SK-N-SH treated with all-trans-retinoic acid at 6 μM for 48 hours (cell line): Measurements from ENCODE around the gene CD3G.
A peak's percentile ranks its signal among the peaks of the same experiment; 100 is the strongest.

Experiments used
- ATAC-seq: fragments of 200-7000 bp; cut with Tn5 transposase; 3 replicates; pipeline ENCODE4 v1.9.1; 2020; ENCODE audit warnings: mild to moderate bottlenecking, moderate library complexity
- BACH2 ChIP-seq: fragments of 250-450 bp; sonication (Bioruptor Pico); IDR thresholded peaks from 2 replicates; pipeline ENCODE4 v1.9.0; 2021; ENCODE audit warnings: mild to moderate bottlenecking, borderline replicate concordance
- CSDC2 ChIP-seq: fragments of 250-450 bp; sonication (Bioruptor Pico); IDR thresholded peaks from 2 replicates; pipeline ENCODE4 v1.5.0; 2020; ENCODE audit warnings: mild to moderate bottlenecking, moderate library complexity
- ESRRG ChIP-seq: fragments of 250-450 bp; sonication (Bioruptor Pico); IDR thresholded peaks from 2 replicates; pipeline ENCODE4 v1.6.1; 2021; ENCODE audit warnings: mild to moderate bottlenecking
- GLIS3 ChIP-seq: fragments of 250-450 bp; sonication (Bioruptor Pico); IDR thresholded peaks from 2 replicates; pipeline ENCODE4 v1.5.0; 2020; ENCODE audit warnings: mild to moderate bottlenecking, moderate library complexity
- ISL1 ChIP-seq: fragments of 250-450 bp; sonication (Bioruptor Pico); IDR thresholded peaks from 2 replicates; pipeline ENCODE4 v2.1.2; 2022; ENCODE audit warnings: mild to moderate bottlenecking, moderate library complexity
- OSR1 ChIP-seq: fragments of 250-450 bp; sonication (Bioruptor Pico); IDR thresholded peaks from 2 replicates; pipeline ENCODE4 v1.8.0; 2022; ENCODE audit warnings: moderate library complexity, mild to moderate bottlenecking, inconsistent platforms
- PPARA ChIP-seq: fragments of 250-450 bp; sonication (Bioruptor Pico); IDR thresholded peaks from 2 replicates; pipeline ENCODE4 v1.5.0; 2020; ENCODE audit warnings: mild to moderate bottlenecking, borderline replicate concordance
- RARB ChIP-seq: fragments of 250-450 bp; sonication (Bioruptor Pico); IDR thresholded peaks from 2 replicates; pipeline ENCODE4 v1.8.0; 2021; ENCODE audit warnings: mild to moderate bottlenecking, moderate library complexity
- SNAI2 ChIP-seq: fragments of 250-450 bp; sonication (Bioruptor Pico); IDR thresholded peaks from 2 replicates; pipeline ENCODE4 v1.5.0; 2020; ENCODE audit warnings: mild to moderate bottlenecking, moderate library complexity
- TCF4 ChIP-seq: fragments of 250-450 bp; sonication (Bioruptor Pico); IDR thresholded peaks from 2 replicates; pipeline ENCODE4 v1.8.0; 2021; ENCODE audit warnings: mild to moderate bottlenecking, moderate library complexity, borderline replicate concordance
- TOX ChIP-seq: fragments of 250-450 bp; sonication (Bioruptor Pico); IDR thresholded peaks from 2 replicates; pipeline ENCODE4 v1.8.0; 2021; ENCODE audit warnings: mild to moderate bottlenecking, moderate library complexity, borderline replicate concordance
- ZC3H10 ChIP-seq: fragments of 250-450 bp; sonication (Bioruptor Pico); IDR thresholded peaks from 2 replicates; pipeline ENCODE4 v1.5.1; 2021; ENCODE audit warnings: mild to moderate bottlenecking, moderate library complexity
- ZFP3 ChIP-seq: fragments of 250-450 bp; sonication (Bioruptor Pico); IDR thresholded peaks from 2 replicates; pipeline ENCODE4 v1.5.0; 2020; ENCODE audit warnings: mild to moderate bottlenecking, moderate library complexity
- ZFP30 ChIP-seq: fragments of 450-650 bp; formaldehyde crosslinking; IDR thresholded peaks from 2 replicates; pipeline ENCODE4 v1.5.0; 2022; ENCODE audit warnings: mild to moderate bottlenecking, moderate library complexity
- ZNF565 ChIP-seq: fragments of 450-650 bp; formaldehyde crosslinking; conservative IDR thresholded peaks from 2 replicates; pipeline ENCODE4 v1.5.0; 2020; ENCODE audit warnings: low read depth, mild to moderate bottlenecking, moderate library complexity
- ZNF70 ChIP-seq: fragments of 450-650 bp; formaldehyde crosslinking; IDR thresholded peaks from 2 replicates; pipeline ENCODE4 v1.5.0; 2020; ENCODE audit warnings: mild to moderate bottlenecking, moderate library complexity
- ZNF8 ChIP-seq: fragments of 450-650 bp; formaldehyde crosslinking; IDR thresholded peaks from 2 replicates; pipeline ENCODE4 v1.5.0; 2020; ENCODE audit warnings: mild to moderate bottlenecking, moderate library complexity
- TF ChIP-seq, protein P1 (sequence below): fragments of 250-450 bp; sonication (Bioruptor Pico); IDR thresholded peaks from 2 replicates; pipeline ENCODE4 v1.5.0; 2020; ENCODE audit warnings: mild to moderate bottlenecking, moderate library complexity
- TF ChIP-seq, protein P2 (sequence below): fragments of 250-450 bp; sonication (Bioruptor Pico); IDR thresholded peaks from 2 replicates; pipeline ENCODE4 v1.5.1; 2020; ENCODE audit warnings: low read depth, mild to moderate bottlenecking, moderate library complexity
- TF ChIP-seq, protein P3 (sequence below): fragments of 250-450 bp; sonication (Bioruptor Pico); IDR thresholded peaks from 2 replicates; pipeline ENCODE4 v1.5.1; 2021; ENCODE audit warnings: mild to moderate bottlenecking, moderate library complexity
- TF ChIP-seq, protein P4 (sequence below): fragments of 250-450 bp; sonication (Bioruptor Pico); IDR thresholded peaks from 2 replicates; pipeline ENCODE4 v1.8.0; 2020; ENCODE audit warnings: mild to moderate bottlenecking, moderate library complexity, borderline replicate concordance

Gene CD3G

DNA sequence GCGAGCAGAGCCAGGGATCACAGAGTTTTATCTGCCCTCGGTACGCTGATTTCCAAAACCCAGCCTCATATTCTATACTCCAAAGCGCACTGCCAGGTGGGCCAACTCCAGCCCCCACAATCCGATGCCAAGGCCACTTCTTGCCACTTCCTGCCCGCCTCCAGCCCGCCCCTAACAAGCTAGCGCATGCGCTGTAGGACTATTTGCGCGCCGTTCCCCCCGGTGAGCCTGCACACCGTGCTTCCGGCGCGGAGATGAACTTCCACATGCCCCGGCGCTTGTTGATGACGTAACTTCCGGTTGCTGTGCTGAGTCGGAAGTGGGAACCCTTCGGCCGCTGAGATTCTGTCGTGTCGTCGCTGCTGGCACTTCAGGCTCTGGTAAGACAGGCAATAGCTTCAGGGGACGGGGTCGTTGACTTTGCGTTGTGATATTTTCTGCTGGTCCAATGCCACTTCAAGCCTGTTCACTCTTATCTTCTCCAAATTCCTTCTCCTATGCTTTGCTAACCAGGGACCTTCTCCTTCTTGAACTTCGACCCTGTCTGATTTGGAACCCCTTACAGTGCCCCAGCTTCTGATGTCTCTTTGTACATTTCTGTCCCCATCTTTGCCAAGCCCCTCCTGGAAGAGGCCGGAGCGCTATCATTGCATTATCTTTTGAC lies 15.3 kb downstream of the CD3G start, which contains the start of gene UBE4A:
Gene UBE4A (plus strand): TSS at position 306 of the 664 bp plus-strand sequence. CDS start 5,481 bp downstream, outside the sequence.
- TF ChIP-seq, protein P1, sequence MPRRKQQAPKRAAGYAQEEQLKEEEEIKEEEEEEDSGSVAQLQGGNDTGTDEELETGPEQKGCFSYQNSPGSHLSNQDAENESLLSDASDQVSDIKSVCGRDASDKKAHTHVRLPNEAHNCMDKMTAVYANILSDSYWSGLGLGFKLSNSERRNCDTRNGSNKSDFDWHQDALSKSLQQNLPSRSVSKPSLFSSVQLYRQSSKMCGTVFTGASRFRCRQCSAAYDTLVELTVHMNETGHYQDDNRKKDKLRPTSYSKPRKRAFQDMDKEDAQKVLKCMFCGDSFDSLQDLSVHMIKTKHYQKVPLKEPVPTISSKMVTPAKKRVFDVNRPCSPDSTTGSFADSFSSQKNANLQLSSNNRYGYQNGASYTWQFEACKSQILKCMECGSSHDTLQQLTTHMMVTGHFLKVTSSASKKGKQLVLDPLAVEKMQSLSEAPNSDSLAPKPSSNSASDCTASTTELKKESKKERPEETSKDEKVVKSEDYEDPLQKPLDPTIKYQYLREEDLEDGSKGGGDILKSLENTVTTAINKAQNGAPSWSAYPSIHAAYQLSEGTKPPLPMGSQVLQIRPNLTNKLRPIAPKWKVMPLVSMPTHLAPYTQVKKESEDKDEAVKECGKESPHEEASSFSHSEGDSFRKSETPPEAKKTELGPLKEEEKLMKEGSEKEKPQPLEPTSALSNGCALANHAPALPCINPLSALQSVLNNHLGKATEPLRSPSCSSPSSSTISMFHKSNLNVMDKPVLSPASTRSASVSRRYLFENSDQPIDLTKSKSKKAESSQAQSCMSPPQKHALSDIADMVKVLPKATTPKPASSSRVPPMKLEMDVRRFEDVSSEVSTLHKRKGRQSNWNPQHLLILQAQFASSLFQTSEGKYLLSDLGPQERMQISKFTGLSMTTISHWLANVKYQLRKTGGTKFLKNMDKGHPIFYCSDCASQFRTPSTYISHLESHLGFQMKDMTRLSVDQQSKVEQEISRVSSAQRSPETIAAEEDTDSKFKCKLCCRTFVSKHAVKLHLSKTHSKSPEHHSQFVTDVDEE: peak; percentile 49; the same call in 1 of the 2 replicates
- TF ChIP-seq ISL1 (CRISPR knock-in tag): no peak
- no peak; the same call in 1 of the 2 replicates for TF ChIP-seq ZNF565 (CRISPR knock-in tag)
- peak; percentile 77; the same call in 1 of the 2 replicates for TF ChIP-seq CSDC2
- no peak for TF ChIP-seq BACH2
- peak; percentile 71; the same call in 1 of the 2 replicates for TF ChIP-seq SNAI2 (CRISPR knock-in tag)
- TF ChIP-seq ZFP3 (CRISPR knock-in tag): peak; percentile 45; the same call in 1 of the 2 replicates
- no peak for TF ChIP-seq GLIS3 (CRISPR knock-in tag)
- TF ChIP-seq, all 23 proteins: peak for 4
- peak; percentile 94 for ATAC-seq

DNA sequence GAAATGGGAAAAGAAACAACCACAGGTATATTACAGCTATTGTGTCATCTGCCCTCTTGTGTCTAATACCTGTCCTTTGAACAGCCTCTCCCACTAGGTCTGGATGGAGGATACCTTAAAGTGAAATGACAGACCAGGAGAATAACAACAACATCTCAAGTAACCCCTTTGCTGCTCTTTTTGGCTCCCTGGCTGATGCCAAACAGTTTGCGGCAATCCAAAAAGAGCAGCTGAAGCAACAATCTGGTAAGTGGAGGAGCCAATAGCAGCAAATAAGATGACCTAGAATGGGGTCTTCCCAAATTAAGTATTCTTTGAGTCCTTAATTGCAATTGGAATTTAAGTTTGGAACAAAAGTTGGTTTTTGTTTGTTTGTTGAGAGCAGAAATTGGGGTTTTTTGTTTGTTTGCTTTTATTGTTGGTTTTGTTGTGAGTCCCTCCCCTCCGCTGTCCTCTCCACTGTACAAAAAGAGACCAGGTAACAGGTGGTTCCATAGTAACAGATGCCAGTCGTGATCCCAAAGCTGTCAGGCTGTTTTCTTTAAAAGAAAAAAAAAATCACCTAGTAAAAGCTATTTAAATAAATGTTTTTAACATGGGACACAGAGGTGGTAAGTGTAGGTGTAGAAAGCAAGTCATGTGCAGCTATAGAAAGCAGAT lies 20.9 kb downstream of the CD3G start:
- ATAC-seq: no peak
- TF ChIP-seq CSDC2 (no peak), ZNF8 (CRISPR knock-in tag) (no peak), OSR1 (no peak), ZFP3 (CRISPR knock-in tag) (no peak), ESRRG (CRISPR knock-in tag) (no peak), ZC3H10 (no peak), SNAI2 (CRISPR knock-in tag) (no peak)
- TF ChIP-seq, protein P2, sequence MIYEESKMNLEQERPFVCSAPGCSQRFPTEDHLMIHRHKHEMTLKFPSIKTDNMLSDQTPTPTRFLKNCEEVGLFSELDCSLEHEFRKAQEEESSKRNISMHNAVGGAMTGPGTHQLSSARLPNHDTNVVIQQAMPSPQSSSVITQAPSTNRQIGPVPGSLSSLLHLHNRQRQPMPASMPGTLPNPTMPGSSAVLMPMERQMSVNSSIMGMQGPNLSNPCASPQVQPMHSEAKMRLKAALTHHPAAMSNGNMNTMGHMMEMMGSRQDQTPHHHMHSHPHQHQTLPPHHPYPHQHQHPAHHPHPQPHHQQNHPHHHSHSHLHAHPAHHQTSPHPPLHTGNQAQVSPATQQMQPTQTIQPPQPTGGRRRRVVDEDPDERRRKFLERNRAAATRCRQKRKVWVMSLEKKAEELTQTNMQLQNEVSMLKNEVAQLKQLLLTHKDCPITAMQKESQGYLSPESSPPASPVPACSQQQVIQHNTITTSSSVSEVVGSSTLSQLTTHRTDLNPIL: no peak
- TF ChIP-seq, protein P3, sequence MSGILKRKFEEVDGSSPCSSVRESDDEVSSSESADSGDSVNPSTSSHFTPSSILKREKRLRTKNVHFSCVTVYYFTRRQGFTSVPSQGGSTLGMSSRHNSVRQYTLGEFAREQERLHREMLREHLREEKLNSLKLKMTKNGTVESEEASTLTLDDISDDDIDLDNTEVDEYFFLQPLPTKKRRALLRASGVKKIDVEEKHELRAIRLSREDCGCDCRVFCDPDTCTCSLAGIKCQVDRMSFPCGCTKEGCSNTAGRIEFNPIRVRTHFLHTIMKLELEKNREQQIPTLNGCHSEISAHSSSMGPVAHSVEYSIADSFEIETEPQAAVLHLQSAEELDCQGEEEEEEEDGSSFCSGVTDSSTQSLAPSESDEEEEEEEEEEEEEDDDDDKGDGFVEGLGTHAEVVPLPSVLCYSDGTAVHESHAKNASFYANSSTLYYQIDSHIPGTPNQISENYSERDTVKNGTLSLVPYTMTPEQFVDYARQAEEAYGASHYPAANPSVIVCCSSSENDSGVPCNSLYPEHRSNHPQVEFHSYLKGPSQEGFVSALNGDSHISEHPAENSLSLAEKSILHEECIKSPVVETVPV (CRISPR knock-in tag): no peak
- TF ChIP-seq, protein P4, sequence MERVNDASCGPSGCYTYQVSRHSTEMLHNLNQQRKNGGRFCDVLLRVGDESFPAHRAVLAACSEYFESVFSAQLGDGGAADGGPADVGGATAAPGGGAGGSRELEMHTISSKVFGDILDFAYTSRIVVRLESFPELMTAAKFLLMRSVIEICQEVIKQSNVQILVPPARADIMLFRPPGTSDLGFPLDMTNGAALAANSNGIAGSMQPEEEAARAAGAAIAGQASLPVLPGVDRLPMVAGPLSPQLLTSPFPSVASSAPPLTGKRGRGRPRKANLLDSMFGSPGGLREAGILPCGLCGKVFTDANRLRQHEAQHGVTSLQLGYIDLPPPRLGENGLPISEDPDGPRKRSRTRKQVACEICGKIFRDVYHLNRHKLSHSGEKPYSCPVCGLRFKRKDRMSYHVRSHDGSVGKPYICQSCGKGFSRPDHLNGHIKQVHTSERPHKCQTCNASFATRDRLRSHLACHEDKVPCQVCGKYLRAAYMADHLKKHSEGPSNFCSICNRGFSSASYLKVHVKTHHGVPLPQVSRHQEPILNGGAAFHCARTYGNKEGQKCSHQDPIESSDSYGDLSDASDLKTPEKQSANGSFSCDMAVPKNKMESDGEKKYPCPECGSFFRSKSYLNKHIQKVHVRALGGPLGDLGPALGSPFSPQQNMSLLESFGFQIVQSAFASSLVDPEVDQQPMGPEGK: no peak
- TF ChIP-seq, protein P1: no peak

DNA sequence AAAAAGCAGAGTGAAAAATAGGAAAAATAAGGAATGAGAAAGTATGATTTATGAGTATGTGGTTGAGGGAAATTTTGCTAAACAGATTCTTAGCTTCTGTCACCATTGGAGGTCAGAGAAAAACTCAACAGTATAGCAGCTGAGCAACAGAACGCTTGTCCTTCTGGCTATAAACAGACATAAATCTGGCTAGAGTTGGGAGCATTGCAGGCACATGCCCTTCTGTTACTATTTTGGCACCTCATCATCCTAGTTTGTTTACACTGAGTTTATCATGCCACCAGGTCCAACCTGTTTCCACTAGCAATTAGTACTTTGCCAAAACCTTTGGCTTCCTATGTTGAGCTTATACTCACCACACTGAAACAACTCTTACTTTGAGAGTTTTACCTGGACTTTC lies 22.1 kb downstream of the CD3G start:
- ATAC-seq: no peak
- TF ChIP-seq ESRRG (CRISPR knock-in tag) (no peak), ZC3H10 (no peak), ZFP3 (CRISPR knock-in tag) (no peak), ZNF565 (CRISPR knock-in tag) (no peak), GLIS3 (CRISPR knock-in tag) (no peak), BACH2 (no peak), TOX (CRISPR knock-in tag) (no peak), PPARA (CRISPR knock-in tag) (no peak), ZFP30 (CRISPR knock-in tag) (no peak), RARB (CRISPR knock-in tag) (no peak), ISL1 (CRISPR knock-in tag) (no peak), ZNF70 (CRISPR knock-in tag) (no peak), ZNF8 (CRISPR knock-in tag) (no peak), CSDC2 (no peak), TCF4 (CRISPR knock-in tag) (no peak), SNAI2 (CRISPR knock-in tag) (no peak)
- TF ChIP-seq, protein P2: no peak
- TF ChIP-seq, protein P4: no peak
